WI38 (cell line): Measurements from ENCODE around the gene CORIN.

Source experiments
- H3K4me3 ChIP-seq: 2 replicates; pipeline ENCODE4 v1.5.1; 2011; ENCODE audit warnings: low read depth, mild to moderate bottlenecking, control low read depth, low read length
- TF ChIP-seq, protein P1 (sequence below): IDR thresholded peaks from 2 replicates; pipeline ENCODE4 v1.5.1; 2012; ENCODE audit warnings: low read depth, mild to moderate bottlenecking, control low read depth, low read length

Gene CORIN

DNA sequence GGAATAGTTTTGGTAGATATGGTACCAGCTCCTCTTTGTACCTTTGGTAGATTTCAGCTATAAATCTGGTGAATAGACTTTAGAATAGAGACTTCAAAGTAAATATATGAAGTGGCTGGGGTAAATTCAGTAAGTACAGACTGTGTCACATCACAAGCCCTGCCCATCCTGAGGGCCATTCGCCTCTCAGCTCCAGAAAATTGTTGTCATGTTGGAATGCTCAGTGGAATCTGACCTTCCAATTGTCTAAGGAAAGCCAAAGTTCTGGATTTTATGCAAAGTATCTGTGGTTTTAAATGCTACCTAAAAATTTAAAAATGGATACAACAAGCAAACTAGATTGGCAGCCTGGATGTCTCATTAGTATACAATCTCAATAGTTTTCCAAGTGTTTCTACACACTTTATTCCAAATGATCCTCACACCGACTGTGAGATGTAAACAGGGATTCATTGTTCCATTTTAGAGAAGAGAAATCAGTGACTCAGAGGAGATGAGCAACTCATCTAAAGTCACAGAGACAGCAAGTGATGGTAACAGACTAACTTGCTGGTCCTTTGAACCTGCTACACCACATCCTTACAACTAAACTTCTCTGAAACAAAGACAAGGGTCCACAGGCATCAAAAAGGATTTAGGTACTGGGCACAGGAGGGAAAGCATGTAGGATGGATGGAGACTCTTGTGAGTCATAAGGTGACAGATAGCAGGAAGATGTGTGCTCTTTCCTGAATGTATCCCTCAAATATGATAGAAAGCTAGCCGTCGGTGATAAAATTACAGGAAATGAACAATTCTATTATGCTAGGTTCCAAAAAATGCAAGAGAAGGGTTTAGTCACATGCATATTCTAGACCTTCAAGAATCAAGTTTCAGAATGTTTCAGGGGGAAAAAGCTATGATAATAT is 225.5 kb downstream of the CORIN start:
- TF ChIP-seq, protein P1, sequence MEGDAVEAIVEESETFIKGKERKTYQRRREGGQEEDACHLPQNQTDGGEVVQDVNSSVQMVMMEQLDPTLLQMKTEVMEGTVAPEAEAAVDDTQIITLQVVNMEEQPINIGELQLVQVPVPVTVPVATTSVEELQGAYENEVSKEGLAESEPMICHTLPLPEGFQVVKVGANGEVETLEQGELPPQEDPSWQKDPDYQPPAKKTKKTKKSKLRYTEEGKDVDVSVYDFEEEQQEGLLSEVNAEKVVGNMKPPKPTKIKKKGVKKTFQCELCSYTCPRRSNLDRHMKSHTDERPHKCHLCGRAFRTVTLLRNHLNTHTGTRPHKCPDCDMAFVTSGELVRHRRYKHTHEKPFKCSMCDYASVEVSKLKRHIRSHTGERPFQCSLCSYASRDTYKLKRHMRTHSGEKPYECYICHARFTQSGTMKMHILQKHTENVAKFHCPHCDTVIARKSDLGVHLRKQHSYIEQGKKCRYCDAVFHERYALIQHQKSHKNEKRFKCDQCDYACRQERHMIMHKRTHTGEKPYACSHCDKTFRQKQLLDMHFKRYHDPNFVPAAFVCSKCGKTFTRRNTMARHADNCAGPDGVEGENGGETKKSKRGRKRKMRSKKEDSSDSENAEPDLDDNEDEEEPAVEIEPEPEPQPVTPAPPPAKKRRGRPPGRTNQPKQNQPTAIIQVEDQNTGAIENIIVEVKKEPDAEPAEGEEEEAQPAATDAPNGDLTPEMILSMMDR: no peak
- H3K4me3 ChIP-seq: no peak overlapping the region

DNA sequence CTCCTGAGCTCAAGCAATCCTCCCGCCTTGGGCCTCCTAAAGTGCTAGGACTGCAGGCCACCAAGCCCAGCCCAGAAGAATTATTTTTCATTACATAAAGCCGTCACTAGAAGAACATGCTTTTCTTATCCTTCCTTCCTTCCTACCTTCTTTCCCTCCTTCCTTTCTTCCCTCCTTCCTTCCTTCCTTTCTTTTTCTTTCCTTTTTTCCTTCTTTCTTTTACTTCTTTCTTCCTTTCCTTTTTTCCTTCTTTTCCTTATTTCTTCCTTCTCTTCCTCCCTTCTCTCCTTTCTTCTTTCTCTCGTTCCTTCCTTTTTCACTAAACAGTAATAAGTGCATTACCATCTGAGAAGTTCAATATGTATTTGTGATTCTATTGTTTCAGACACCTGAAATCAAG is 231.4 kb downstream of the CORIN start:
- TF ChIP-seq, protein P1: no peak

DNA sequence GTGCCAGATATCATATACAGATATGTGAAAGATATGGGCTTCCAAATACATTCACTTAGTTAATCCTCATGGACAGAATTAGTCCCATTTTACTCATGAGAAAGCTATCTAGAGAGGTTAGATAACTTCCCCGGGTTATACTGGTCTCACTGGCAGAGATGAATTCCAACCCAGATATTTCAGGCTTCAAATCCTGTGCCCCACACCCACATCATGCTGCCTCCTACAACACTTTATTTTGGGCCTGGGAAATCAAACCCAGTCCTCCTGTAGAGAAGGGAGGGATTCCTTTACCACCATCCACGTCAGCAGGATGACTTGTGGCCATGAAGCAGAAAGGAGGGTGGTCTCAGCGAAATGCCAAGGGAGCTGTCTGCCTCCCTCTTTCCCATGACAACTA is 239.0 kb downstream of the CORIN start:
- H3K4me3 ChIP-seq: no peak overlapping the region
- TF ChIP-seq, protein P1: no peak

More for the DNA sequence above, 231.4 kb downstream of the CORIN start:
- no peak overlapping the region for H3K4me3 ChIP-seq

DNA sequence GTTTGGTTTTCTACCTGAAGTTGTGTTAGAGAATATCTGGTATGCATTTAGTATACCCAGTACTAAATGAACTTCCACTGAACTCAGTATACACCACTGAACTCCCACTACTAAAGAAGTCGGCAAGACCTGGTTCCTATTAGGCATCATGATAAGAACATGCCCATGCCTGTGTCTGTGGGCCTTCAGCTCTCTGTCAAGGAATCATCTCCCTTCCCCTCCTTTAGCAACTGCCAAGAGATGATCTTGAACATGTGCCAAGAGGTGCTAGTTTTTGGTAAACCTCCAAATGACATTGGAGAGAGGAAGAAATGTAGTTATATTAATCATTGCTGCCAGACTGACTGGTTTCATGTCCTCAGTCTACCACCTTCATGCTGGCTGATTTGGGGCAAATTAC is 239.5 kb downstream of the CORIN start:
- TF ChIP-seq, protein P1: no peak
- no peak overlapping the region for H3K4me3 ChIP-seq

DNA sequence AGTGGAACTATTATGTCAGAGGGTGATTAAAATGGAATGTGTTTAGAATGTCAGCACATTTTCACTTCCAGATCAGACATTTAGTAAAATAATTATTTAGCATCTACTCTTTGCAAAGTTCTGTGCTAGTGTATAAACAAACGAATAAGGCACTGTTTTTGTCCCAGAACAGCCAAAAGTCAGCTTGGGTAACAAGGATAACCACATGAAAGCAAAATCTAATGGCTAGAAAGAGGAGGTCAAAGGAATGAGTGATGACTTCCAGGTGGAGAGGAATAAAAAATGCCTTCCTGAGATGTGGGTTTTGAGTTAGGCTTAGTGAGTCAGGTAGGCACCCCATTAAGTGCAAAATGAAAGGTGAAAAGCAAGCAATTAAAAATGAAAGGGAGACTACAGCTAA is 240.2 kb downstream of the CORIN start:
- no peak overlapping the region for H3K4me3 ChIP-seq
- TF ChIP-seq, protein P1: no peak

DNA sequence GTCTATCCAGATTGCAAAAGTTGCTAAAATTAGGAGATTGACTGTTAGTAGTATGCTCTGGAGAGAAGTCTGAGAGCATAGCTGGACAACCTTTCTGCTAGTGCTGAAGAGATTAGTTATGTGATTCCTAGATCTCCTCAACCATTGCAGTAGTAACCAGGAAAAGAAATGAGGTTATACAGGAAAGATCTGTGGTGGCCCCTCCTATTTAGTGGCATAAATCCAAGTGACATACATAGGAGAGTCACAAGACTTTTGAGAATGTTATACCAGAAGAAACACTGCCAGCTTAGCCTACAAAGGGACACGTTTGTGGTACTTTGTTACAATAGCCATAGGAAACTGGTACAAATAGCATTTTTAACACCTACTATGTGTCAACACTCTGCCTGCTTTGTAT is 247.5 kb downstream of the CORIN start:
- no peak overlapping the region for H3K4me3 ChIP-seq
- TF ChIP-seq, protein P1: no peak

DNA sequence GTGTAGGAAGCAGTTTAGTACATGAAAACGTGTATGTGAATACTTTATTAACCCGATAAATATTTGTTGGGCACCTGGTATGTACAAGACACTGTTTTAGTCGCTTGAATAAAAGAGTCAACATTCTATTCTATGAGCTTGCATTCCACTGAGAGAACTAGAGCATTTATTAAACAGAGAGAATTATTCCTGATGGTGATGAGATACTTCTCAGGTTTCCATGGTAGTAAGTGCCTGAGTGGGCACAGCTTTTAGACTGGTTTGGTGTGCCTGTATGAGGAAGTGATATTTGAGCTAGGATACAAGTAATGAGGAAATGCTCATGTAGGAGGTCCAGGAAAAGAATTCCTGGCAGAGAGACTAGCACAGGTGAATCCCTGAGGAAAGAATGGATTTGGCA is 258.6 kb downstream of the CORIN start:
- TF ChIP-seq, protein P1: no peak

More for the DNA sequence above, 258.6 kb downstream of the CORIN start:
- no peak overlapping the region for H3K4me3 ChIP-seq
